HepG2 (cell line): ENCODE data around the gene SEL1L2.

Experiments used
- ATF1 ChIP-seq: IDR thresholded peaks from 2 replicates; pipeline ENCODE4 v1.6.1; 2016; ENCODE audit warnings: mild to moderate bottlenecking, control low read depth
- HNF4A ChIP-seq: sonication (generic); formaldehyde crosslinking; IDR thresholded peaks from 2 replicates; pipeline ENCODE4 v1.4.0; 2020; ENCODE audit warnings: missing genetic modification reagents
- JUN ChIP-seq: sonication (generic); formaldehyde crosslinking; IDR thresholded peaks from 2 replicates; pipeline ENCODE4 v1.4.0; 2020; ENCODE audit warnings: mild to moderate bottlenecking, missing genetic modification reagents
- KLF16 ChIP-seq, 2 experiments: sonication (generic) in 1 of 2; formaldehyde crosslinking in 1 of 2; IDR thresholded peaks; 2 replicates each; pipeline versions ENCODE4 v1.6.1 to v1.8.0; 2016 to 2023; ENCODE audit warnings: missing genetic modification reagents in 2 of 2, missing compliant biosample characterization in 1 of 2
- NCOA1 ChIP-seq: sonication (generic); formaldehyde crosslinking; IDR thresholded peaks from 2 replicates; pipeline ENCODE4 v1.9.0; 2021; ENCODE audit warnings: missing genetic modification reagents
- ZNF282 ChIP-seq: fragments of 450-650 bp; IDR thresholded peaks from 2 replicates; pipeline ENCODE4 v1.6.1; 2018; ENCODE audit not compliant: partially characterized antibody
- TF ChIP-seq, protein P1 (sequence below): sonication (generic); formaldehyde crosslinking; IDR thresholded peaks from 2 replicates; pipeline ENCODE4 v1.5.0; 2020; ENCODE audit warnings: mild to moderate bottlenecking, missing genetic modification reagents, moderate library complexity
- TF ChIP-seq, protein P2 (sequence below), 2 experiments: sonication (generic) in 1 of 2; formaldehyde crosslinking in 1 of 2; IDR thresholded peaks; 2 replicates each; pipeline versions ENCODE4 v1.5.1 to v1.6.1; 2011 to 2020; ENCODE audit warnings: borderline replicate concordance in 1 of 2, low read depth in 1 of 2, low read length in 1 of 2, mild to moderate bottlenecking in 1 of 2, missing genetic modification reagents in 1 of 2, moderate library complexity in 1 of 2

DNA sequence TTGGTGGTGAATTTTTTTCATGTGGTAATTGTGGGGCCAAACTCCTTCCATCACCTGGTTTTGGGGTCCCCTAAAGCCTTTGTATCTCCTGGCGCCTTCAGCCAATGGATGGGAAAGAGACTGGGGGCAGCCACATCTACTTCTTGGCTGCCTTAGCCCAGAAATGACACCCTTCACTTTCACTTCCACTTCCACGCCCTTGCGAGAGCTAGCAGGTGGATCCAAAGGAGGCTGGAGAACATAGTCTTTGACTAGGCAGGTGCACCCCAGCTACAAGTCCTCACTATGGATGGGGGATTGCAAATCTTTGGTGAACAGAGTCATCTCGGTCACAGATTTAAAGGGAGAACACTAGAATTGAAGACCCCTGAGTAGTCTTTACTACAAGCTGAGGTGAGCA is 134.8 kb downstream of the SEL1L2 start:
- TF ChIP-seq ATF1 (no peak), KLF16 (CRISPR knock-in tag; IDR thresholded peaks at IDR 0.05) (no peak), ZNF282 (no peak), HNF4A (CRISPR knock-in tag) (no peak), JUN (CRISPR knock-in tag) (no peak), NCOA1 (no peak)
- TF ChIP-seq, protein P1, sequence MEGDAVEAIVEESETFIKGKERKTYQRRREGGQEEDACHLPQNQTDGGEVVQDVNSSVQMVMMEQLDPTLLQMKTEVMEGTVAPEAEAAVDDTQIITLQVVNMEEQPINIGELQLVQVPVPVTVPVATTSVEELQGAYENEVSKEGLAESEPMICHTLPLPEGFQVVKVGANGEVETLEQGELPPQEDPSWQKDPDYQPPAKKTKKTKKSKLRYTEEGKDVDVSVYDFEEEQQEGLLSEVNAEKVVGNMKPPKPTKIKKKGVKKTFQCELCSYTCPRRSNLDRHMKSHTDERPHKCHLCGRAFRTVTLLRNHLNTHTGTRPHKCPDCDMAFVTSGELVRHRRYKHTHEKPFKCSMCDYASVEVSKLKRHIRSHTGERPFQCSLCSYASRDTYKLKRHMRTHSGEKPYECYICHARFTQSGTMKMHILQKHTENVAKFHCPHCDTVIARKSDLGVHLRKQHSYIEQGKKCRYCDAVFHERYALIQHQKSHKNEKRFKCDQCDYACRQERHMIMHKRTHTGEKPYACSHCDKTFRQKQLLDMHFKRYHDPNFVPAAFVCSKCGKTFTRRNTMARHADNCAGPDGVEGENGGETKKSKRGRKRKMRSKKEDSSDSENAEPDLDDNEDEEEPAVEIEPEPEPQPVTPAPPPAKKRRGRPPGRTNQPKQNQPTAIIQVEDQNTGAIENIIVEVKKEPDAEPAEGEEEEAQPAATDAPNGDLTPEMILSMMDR (CRISPR knock-in tag) = no peak
- TF ChIP-seq, protein P2, sequence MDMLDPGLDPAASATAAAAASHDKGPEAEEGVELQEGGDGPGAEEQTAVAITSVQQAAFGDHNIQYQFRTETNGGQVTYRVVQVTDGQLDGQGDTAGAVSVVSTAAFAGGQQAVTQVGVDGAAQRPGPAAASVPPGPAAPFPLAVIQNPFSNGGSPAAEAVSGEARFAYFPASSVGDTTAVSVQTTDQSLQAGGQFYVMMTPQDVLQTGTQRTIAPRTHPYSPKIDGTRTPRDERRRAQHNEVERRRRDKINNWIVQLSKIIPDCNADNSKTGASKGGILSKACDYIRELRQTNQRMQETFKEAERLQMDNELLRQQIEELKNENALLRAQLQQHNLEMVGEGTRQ (IDR thresholded peaks at IDR 0.05; ENCODE audit: low read depth, low read length) = no peak
- TF ChIP-seq, protein P2 (CRISPR knock-in tag; IDR thresholded peaks at IDR 0.05; ENCODE audit: borderline replicate concordance) = no peak
